DND-41 (cell line): ENCODE measurements around the gene HAUS8.

ENCODE experiments used
- CTCF ChIP-seq: IDR thresholded peaks from 2 replicates; pipeline ENCODE4 v1.5.1; 2012; ENCODE audit warnings: borderline replicate concordance, low read length, moderate library complexity, mild to moderate bottlenecking; ENCODE audit not compliant: poor library complexity, severe bottlenecking; ENCODE audit errors: extremely low read depth
- EZH2 ChIP-seq: IDR thresholded peaks from 3 replicates; pipeline ENCODE4 v1.6.1; 2012; ENCODE audit warnings: borderline replicate concordance, low read depth, mild to moderate bottlenecking, moderate library complexity, low read length, inconsistent platforms; ENCODE audit not compliant: severe bottlenecking

GRCh38 chr19:17121736-17122293, 46.6 kb upstream of the HAUS8 start:
- TF ChIP-seq CTCF = no peak
- TF ChIP-seq EZH2 = no peak
